Epidermal melanocyte (primary cell): ENCODE measurements around the gene PGK2.

Source experiments
- DNase-seq: peaks from one replicate; pipeline ENCODE4 v3.0.0; 2011; ENCODE audit warnings: low spot score; ENCODE audit not compliant: insufficient read length

PGK2 gene

GRCh38 chr6:49736017-49736508 lies 51.0 kb downstream of the PGK2 start:
- DNase-seq = no peak
